ENCODE measurements around the gene PCDHB7. TPM values are rescaled to one million over a fixed set of nuclear protein-coding genes. Genes with fewer than 3 reads are reported as not detected.
"Not testable (repeated sequence)": the region's sequence is repeated elsewhere in the genome, so short reads cannot be mapped to it uniquely, and the experiment has no call there.

PCDHB7 gene
- total RNA-seq, 2 donors from 2014 or later, result 0.42 to 0.75 TPM

- no peak overlapping the region for H3K27ac ChIP-seq (ENCODE audit: low read depth, low read length)
- H3K36me3 ChIP-seq (ENCODE audit: control insufficient read depth, insufficient read depth, low read length), result no peaks in the 10 kb centered on the region
- H3K27me3 Mint-ChIP-seq (ENCODE audit: insufficient read depth), result no peaks in the 10 kb centered on the region
- no peak overlapping the region for H3K9ac ChIP-seq (ENCODE audit: extremely low read depth, low read length, poor library complexity, severe bottlenecking)
- no peak overlapping the region for H3K27ac Mint-ChIP-seq
- no peak for DNase-seq
- H3K9me3 ChIP-seq (ENCODE audit: control insufficient read depth, low read length), result peaks cover 13% of the 10 kb centered on the region
- peaks cover 29% of the 10 kb centered on the region for H3K9me3 Mint-ChIP-seq
- H3K4me1 Mint-ChIP-seq, result no peaks in the 10 kb centered on the region
- H3K4me1 ChIP-seq (ENCODE audit: control insufficient read depth, insufficient read depth, low read length), result no peaks in the 10 kb centered on the region
- H3K27me3 ChIP-seq (ENCODE audit: control insufficient read depth, insufficient read depth, low read length, poor library complexity, severe bottlenecking), result no peaks in the 10 kb centered on the region
- no peak overlapping the region for H3K4me3 ChIP-seq (ENCODE audit: low read length)
- H3K36me3 Mint-ChIP-seq (ENCODE audit: low read depth), result peaks cover 3% of the 10 kb centered on the region
- no peak for TF ChIP-seq CTCF (conservative IDR thresholded peaks at IDR 0.05)
- WGBS, 2 experiments (ENCODE audit: insufficient coverage in 1 of 2, insufficient read length in 1 of 2), result 80% methylated on average over 1 of the region's 1 CpG; no CpG with 5 or more reads in 1 of the 2 experiments
- H3K4me3 Mint-ChIP-seq, result no peak overlapping the region
Measured at GRCh38 chr5:141175933-141176332, 3.5 kb downstream of the PCDHB7 start.

- not testable (repeated sequence) for DNase-seq; H3K4me3 ChIP-seq (ENCODE audit: low read length); H3K36me3 ChIP-seq (ENCODE audit: control insufficient read depth, insufficient read depth, low read length); H3K27me3 ChIP-seq (ENCODE audit: control insufficient read depth, insufficient read depth, low read length, poor library complexity, severe bottlenecking); H3K4me1 ChIP-seq (ENCODE audit: control insufficient read depth, insufficient read depth, low read length); H3K36me3 Mint-ChIP-seq (ENCODE audit: low read depth); H3K27ac Mint-ChIP-seq; H3K27me3 Mint-ChIP-seq (ENCODE audit: insufficient read depth); H3K9ac ChIP-seq (ENCODE audit: extremely low read depth, low read length, poor library complexity, severe bottlenecking); H3K27ac ChIP-seq (ENCODE audit: low read depth, low read length); H3K4me3 Mint-ChIP-seq; H3K4me1 Mint-ChIP-seq
- peak; percentile 60 for TF ChIP-seq CTCF (conservative IDR thresholded peaks at IDR 0.05)
- WGBS, 2 experiments (ENCODE audit: insufficient coverage in 1 of 2, insufficient read length in 1 of 2), result 76 to 82% methylated on average over 4 to 12 of the region's 18 CpGs
- H3K9me3 Mint-ChIP-seq, result peaks cover 26% of the 10 kb centered on the region
- H3K9me3 ChIP-seq (ENCODE audit: control insufficient read depth, low read length), result peaks cover 13% of the 10 kb centered on the region
Measured at GRCh38 chr5:141177577-141178191, 5.2 kb downstream of the PCDHB7 start, which contains the start of gene PCDHB8. Gene PCDHB8, plus strand, starts transcription at chr5:141177790. Its CDS starts 245 bp downstream, at chr5:141178035.

GRCh38 chr5:141179371-141179770 lies 6.9 kb downstream of the PCDHB7 start:
- not testable (repeated sequence) for H3K27me3 Mint-ChIP-seq (ENCODE audit: insufficient read depth); H3K9ac ChIP-seq (ENCODE audit: extremely low read depth, low read length, poor library complexity, severe bottlenecking); DNase-seq; H3K4me1 Mint-ChIP-seq; H3K4me3 ChIP-seq (ENCODE audit: low read length); H3K27me3 ChIP-seq (ENCODE audit: control insufficient read depth, insufficient read depth, low read length, poor library complexity, severe bottlenecking); H3K36me3 ChIP-seq (ENCODE audit: control insufficient read depth, insufficient read depth, low read length); H3K27ac ChIP-seq (ENCODE audit: low read depth, low read length); H3K4me1 ChIP-seq (ENCODE audit: control insufficient read depth, insufficient read depth, low read length); H3K4me3 Mint-ChIP-seq; H3K27ac Mint-ChIP-seq
- Mint-ChIP-seq H3K9me3 (peaks cover 21% of the 10 kb centered on the region), H3K36me3 (ENCODE audit: low read depth) (peaks cover 13% of the 10 kb centered on the region)
- peaks cover 13% of the 10 kb centered on the region for H3K9me3 ChIP-seq (ENCODE audit: control insufficient read depth, low read length)
- WGBS, 2 experiments (ENCODE audit: insufficient coverage in 1 of 2, insufficient read length in 1 of 2), result 95 to 100% methylated on average over 7 to 25 of the region's 39 CpGs

GRCh38 chr5:141179876-141180275 lies 7.4 kb downstream of the PCDHB7 start:
- H3K4me3 ChIP-seq (ENCODE audit: low read length); H3K27ac Mint-ChIP-seq; H3K4me3 Mint-ChIP-seq; DNase-seq; H3K9ac ChIP-seq (ENCODE audit: extremely low read depth, low read length, poor library complexity, severe bottlenecking); H3K36me3 ChIP-seq (ENCODE audit: control insufficient read depth, insufficient read depth, low read length); H3K27me3 ChIP-seq (ENCODE audit: control insufficient read depth, insufficient read depth, low read length, poor library complexity, severe bottlenecking); H3K27ac ChIP-seq (ENCODE audit: low read depth, low read length); H3K27me3 Mint-ChIP-seq (ENCODE audit: insufficient read depth); H3K4me1 Mint-ChIP-seq; H3K4me1 ChIP-seq (ENCODE audit: control insufficient read depth, insufficient read depth, low read length): not testable (repeated sequence)
- peaks cover 24% of the 10 kb centered on the region for H3K9me3 Mint-ChIP-seq
- peaks cover 18% of the 10 kb centered on the region for H3K36me3 Mint-ChIP-seq (ENCODE audit: low read depth)
- WGBS, 2 experiments (ENCODE audit: insufficient coverage in 1 of 2, insufficient read length in 1 of 2), result 89 to 97% methylated on average over 15 to 31 of the region's 32 CpGs
- peaks cover 13% of the 10 kb centered on the region for H3K9me3 ChIP-seq (ENCODE audit: control insufficient read depth, low read length)
